SHP77 treated with DMSO at 0.1 percent for 48 hours (cell line): ENCODE measurements around the gene STAC2.
A peak's percentile ranks its signal among the peaks of the same experiment; 100 is the strongest.
"Not testable (repeated sequence)": the region's sequence is repeated elsewhere in the genome, so short reads cannot be mapped to it uniquely, and the experiment has no call there.

ENCODE experiments used
- DNase-seq: peaks from one replicate; lab custom pipeline; 2025; lab: John Stamatoyannopoulos, UW

STAC2 gene

GRCh38 chr17:39225308-39225958 lies at the start of gene STAC2:
Gene STAC2, minus strand, starts transcription at chr17:39225945. Its CDS starts 443 bp downstream, at chr17:39225502.
- no peak for DNase-seq

DNA sequence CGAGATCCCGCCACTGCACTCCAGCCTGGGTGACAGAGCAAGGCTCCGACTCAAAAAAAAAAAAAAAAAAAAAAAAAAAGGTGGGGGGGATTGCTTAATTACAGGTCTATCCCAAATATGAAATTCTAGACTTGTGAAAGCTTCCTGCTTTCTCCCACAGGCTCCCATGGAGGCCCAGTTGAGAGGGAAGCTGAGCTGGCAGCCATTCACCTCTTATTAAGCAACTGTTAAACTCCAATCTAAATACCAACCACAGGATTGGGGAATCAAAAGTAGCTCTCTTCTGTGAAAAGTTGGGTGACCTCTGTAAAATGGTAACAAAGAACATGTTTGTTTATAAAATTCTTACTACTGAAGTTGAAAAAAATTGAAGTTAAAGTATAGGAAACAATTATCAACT lies 45.8 kb upstream of the STAC2 start:
- DNase-seq, result no peak

- DNase-seq, result no peak
Measured at GRCh38 chr17:39270923-39271322, 45.2 kb upstream of the STAC2 start.

DNA sequence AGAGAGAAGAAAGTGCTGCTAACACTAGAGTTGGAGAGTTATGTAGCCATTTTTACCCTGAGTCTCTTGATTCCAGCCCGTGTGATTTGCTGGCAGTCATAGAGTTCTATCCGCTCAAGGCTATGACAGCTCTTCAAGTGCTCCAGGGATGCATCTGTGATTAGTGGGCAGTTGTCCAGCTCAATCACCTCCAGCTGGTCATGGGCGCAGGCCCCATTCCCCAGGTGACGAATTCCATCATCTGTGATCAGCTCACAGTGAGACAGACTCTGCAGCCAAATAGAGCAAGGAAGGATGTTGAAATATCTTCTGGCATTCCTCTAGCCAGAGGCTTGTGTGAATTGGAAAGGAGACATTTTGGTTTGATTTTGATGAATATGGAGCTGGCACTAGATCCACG lies 38.4 kb upstream of the STAC2 start:
- no peak for DNase-seq

GRCh38 chr17:39261286-39261685 lies 35.5 kb upstream of the STAC2 start:
- DNase-seq, result no peak

GRCh38 chr17:39252788-39253460 lies 27.2 kb upstream of the STAC2 start:
- no peak for DNase-seq

DNA sequence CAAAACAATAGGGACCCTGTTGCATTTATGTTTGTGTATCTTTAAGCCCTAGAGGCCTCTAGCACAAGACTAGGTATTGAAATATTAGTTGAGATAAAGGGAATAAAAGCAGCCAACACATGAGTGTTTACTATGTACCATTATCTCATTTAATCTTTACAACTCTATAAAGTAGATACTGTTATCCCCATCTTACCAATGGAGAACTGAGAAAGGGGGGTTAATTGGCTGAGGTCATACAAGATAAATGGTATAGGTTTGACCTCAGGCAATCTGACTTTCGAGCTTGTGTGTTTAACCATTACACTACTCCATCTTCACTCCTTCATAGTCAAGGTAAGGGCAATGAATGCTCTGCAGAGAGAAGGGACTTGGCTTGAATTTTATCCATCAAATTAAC lies 26.3 kb upstream of the STAC2 start:
- no peak for DNase-seq

GRCh38 chr17:39250076-39250475 lies 24.3 kb upstream of the STAC2 start:
- not testable (repeated sequence) for DNase-seq

- no peak for DNase-seq
Measured at GRCh38 chr17:39246274-39246673, 20.5 kb upstream of the STAC2 start.

GRCh38 chr17:39244600-39245570 lies 19.1 kb upstream of the STAC2 start:
- DNase-seq, result peak; percentile 49

DNA sequence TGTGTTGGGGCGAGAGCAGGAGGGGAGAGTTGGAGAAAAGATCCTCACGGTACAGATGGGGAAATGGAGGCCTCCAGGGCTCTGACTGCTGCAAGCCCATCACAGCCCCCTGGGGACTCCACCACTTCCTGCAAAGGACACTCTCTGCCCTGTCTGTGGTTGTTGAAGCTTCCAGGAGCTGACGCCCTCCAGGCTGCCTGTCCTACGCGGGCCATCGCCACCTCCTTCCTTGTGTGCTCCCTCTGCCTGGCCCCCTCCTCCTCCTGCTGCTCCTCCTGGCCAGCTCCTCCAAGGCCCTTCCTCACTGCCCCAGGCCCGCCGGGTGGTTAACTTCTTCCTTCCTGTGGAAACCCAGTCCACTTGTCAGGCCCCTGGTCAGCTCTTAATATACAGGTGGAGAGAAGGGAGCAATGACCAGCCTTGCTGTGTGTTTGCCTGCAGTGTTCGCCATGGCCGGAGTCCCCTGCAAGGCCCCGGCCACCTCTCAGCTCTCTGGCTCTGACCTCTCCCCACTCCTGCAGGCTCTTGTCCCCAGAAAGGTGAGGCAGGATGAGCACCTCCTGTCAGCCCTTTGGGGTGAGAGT lies 18.4 kb upstream of the STAC2 start:
- no peak for DNase-seq

DNA sequence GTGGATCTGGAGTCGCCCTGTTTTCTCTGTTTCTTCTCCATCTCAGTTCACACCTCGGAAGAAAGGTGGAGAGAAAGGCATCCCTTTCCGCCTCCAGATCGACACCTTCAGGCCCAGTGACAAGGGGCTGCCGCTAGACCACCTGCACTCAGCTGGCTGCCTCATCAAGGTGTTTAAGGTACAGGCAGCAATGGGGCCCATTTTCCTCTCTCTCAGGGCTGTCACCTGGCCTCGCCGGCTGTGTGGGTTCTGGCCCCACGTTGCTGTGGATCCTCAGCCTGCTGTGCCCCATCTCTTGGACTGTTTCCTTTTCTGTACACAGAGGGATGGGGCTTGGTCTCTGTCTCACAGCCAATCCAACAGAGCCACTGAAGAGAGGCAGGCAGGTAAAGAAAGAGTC lies 17.4 kb upstream of the STAC2 start:
- no peak for DNase-seq

DNA sequence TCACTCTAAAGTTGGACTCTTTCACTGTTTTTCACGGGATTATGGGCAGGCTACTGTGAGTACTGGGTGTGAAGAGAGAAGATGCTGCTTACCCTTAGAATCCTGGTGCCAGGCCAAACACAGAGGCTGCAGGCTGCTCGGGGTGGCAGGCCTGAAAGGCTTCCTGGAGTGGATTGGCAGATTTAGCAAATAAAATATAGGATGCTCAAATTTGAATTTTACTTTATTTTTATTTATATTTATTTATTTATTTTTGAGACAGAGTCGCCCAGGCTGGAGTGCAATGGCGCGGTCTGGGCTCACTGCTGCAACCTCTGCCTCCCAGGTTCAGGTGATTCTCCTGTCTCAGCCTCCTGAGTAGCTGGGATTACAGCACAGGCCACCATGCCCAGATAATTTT lies 14.9 kb upstream of the STAC2 start:
- DNase-seq, result no peak

- DNase-seq, result peak; percentile 47
Measured at GRCh38 chr17:39239640-39240314, 14.0 kb upstream of the STAC2 start.

DNA sequence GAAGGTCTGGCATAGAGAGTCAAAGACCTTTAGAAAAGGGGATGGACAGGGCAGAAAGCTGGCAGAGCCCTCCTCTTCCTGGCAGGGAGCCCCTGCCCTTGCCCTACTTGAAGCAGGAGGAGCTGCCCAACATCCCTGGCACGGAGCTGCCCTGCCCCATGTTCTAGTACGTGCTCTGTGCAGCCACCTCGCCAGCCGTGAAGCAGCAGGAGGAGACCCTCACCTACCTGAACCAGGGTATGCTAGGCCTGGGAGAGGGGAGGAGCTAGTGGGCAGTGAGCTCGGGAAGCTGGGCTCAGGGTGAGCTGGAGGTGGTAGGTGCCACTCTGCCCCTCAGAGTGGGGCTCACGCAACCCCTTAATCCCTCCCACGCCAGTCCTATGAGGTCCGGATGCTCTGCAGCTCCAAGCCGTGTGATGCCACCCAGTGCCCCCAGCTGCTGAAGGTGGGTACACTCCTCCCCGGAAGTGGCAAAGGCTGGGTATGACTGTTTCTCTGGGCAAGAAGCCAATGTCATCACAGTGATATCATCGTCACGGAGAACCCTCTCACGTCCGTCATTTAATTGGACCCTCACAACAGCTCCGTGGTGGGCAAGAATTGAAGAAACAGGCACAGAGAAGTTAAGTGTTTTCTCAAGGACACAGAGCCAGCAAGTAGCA lies 12.7 kb upstream of the STAC2 start:
- peak; percentile 65 for DNase-seq

DNA sequence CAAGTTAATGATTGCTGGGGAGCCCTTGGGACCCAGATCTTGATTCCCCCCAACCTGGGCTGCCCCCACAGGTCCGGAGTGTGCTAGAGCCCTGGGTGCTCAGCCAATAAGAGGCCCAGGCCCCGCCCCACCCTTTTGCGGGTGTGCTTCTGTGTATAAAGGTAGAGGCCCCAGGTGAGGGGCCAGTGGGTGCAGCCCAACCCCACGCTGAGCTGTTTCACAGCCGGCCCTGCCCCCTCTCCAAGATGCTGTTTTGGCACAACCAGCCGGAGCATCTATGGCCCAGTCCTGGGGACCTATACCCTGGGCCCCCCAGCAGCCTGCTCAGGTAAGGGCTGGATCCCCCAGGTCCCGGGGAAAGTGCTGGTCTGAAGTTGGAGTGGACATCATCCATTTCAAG lies 11.8 kb upstream of the STAC2 start:
- no peak for DNase-seq

GRCh38 chr17:39236981-39237441 lies 11.3 kb upstream of the STAC2 start:
- peak; percentile 39 for DNase-seq

GRCh38 chr17:39236450-39236927 lies 10.7 kb upstream of the STAC2 start:
- no peak for DNase-seq

DNA sequence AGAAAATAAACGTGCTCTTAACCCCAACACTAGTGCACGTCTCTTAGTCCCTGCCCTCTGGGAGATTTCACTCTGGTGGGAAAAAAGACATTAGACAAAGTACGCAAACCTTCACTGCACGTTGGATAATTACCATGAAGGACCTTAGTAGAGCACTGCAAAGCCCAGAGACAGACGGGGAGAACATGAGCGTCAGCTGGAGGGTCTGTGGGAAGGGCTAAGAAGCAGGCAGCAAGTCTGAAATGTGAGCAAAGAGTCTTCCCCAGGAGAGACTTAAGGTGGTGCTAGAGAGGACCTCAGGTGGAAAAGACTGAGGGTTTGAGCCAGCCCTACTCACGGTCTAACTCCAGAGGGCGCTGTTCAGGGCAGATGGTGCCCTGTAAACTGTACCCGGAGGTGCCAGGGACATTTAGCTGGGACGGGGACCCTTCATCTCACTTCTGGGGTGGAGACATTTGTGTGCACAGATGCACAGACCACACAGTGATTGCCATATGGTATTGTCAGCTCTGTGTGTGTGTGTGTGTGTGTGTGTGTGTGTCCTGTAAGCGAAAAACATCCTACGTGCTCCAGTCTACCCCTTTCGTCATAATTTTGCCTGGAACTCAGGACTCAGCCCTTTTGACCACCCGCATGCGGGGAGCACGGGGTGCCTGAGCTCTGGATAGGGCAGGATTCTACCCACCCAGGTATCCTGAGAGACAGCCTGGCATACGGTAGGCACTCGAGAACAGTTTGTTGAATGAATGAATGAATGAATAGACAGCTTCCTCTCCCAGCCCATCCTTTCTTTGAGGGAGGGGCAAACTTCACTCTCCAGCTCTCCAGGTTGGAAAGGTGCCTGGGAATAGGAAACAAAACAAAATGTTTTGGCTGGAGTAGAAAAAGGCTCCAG lies 10.1 kb upstream of the STAC2 start:
- DNase-seq, result peak; percentile 67
